ENCODE data around the gene ATP6V1E1.

ATP6V1E1 gene

GRCh38 chr22:17559188-17559587 lies 69.4 kb downstream of the ATP6V1E1 start:
- Histone ChIP-seq H3K4me2 (ENCODE audit: insufficient read depth, low read length) (no peak overlapping the region), H3K4me1 (ENCODE audit: insufficient read depth, low read length) (no peaks in the 10 kb centered on the region)

GRCh38 chr22:17554814-17555213 lies 73.7 kb downstream of the ATP6V1E1 start:
- Histone ChIP-seq H3K79me2 (ENCODE audit: insufficient read depth, low read length) (no peaks in the 10 kb centered on the region), H3K4me1 (ENCODE audit: insufficient read depth, low read length) (no peaks in the 10 kb centered on the region), H3K36me3 (ENCODE audit: insufficient read depth, low read length) (no peaks in the 10 kb centered on the region), H3K9ac (ENCODE audit: low read depth, low read length) (no peak overlapping the region), H2AFZ (ENCODE audit: low read depth, low read length) (no peak overlapping the region), H3K4me3 (ENCODE audit: low read depth in 1 of 2, low read length in 2 of 2) (no peak overlapping the region), H3K9me3 (ENCODE audit: insufficient read depth, low read length, severe bottlenecking) (no peaks in the 10 kb centered on the region), H3K27ac (ENCODE audit: low read length) (no peak overlapping the region), H4K20me1 (ENCODE audit: insufficient read depth, low read length) (no peaks in the 10 kb centered on the region), H3K4me2 (ENCODE audit: insufficient read depth, low read length) (no peak overlapping the region), H3K27me3 (ENCODE audit: insufficient read depth, low read length, poor library complexity) (peaks cover 3% of the 10 kb centered on the region)
- DNase-seq (no peak), ATAC-seq (ENCODE audit: insufficient read depth, low read depth) (no peak)
- TF ChIP-seq EZH2 (IDR thresholded peaks at IDR 0.05; ENCODE audit: borderline replicate concordance, low read depth, low read length, severe bottlenecking) (no peak), CTCF (IDR thresholded peaks at IDR 0.05; ENCODE audit: borderline replicate concordance, extremely low read depth, low read length, poor library complexity, severe bottlenecking) (no peak)

More at GRCh38 chr22:17559188-17559587, 69.4 kb downstream of the ATP6V1E1 start:
- ATAC-seq (ENCODE audit: insufficient read depth, low read depth) (no peak), DNase-seq (no peak)
- Histone ChIP-seq H2AFZ (ENCODE audit: low read depth, low read length) (no peak overlapping the region), H4K20me1 (ENCODE audit: insufficient read depth, low read length) (no peaks in the 10 kb centered on the region), H3K4me3 (ENCODE audit: low read depth in 1 of 2, low read length in 2 of 2) (no peak overlapping the region), H3K27ac (ENCODE audit: low read length) (no peak overlapping the region), H3K36me3 (ENCODE audit: insufficient read depth, low read length) (no peaks in the 10 kb centered on the region), H3K9ac (ENCODE audit: low read depth, low read length) (no peak overlapping the region), H3K27me3 (ENCODE audit: insufficient read depth, low read length, poor library complexity) (no peaks in the 10 kb centered on the region), H3K79me2 (ENCODE audit: insufficient read depth, low read length) (no peaks in the 10 kb centered on the region), H3K9me3 (ENCODE audit: insufficient read depth, low read length, severe bottlenecking) (no peaks in the 10 kb centered on the region)
- TF ChIP-seq EZH2 (IDR thresholded peaks at IDR 0.05; ENCODE audit: borderline replicate concordance, low read depth, low read length, severe bottlenecking) = no peak
- TF ChIP-seq CTCF (IDR thresholded peaks at IDR 0.05; ENCODE audit: borderline replicate concordance, extremely low read depth, low read length, poor library complexity, severe bottlenecking) = no peak

DNA sequence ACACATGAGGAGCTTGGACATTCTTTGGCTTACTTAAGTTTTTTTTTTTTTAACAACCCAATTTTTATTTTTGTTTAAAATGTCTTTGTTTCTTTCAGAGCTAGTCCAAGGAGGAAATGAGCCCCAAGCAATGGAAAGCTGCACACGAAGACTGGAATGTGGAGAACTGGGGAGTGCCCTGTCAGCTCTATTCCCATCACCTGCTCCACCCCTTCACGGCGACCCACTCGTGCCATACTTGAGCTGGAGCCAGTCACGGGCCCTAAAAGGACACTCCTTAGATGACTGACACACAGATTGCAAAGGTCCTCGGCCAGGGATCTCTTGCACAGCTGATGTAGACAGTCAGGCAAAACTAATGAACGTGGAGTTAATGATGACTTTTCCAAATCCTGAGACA lies 75.8 kb downstream of the ATP6V1E1 start:
- Histone ChIP-seq H3K4me2 (ENCODE audit: insufficient read depth, low read length) (no peak overlapping the region), H2AFZ (ENCODE audit: low read depth, low read length) (no peak overlapping the region), H3K27ac (ENCODE audit: low read length) (no peak overlapping the region), H3K9me3 (ENCODE audit: insufficient read depth, low read length, severe bottlenecking) (no peaks in the 10 kb centered on the region), H4K20me1 (ENCODE audit: insufficient read depth, low read length) (no peaks in the 10 kb centered on the region), H3K4me3 (ENCODE audit: low read depth in 1 of 2, low read length in 2 of 2) (no peak overlapping the region), H3K4me1 (ENCODE audit: insufficient read depth, low read length) (no peaks in the 10 kb centered on the region), H3K27me3 (ENCODE audit: insufficient read depth, low read length, poor library complexity) (peaks cover 3% of the 10 kb centered on the region), H3K79me2 (ENCODE audit: insufficient read depth, low read length) (no peaks in the 10 kb centered on the region), H3K36me3 (ENCODE audit: insufficient read depth, low read length) (no peaks in the 10 kb centered on the region), H3K9ac (ENCODE audit: low read depth, low read length) (no peak overlapping the region)
- ATAC-seq (ENCODE audit: insufficient read depth, low read depth) = no peak
- TF ChIP-seq CTCF (IDR thresholded peaks at IDR 0.05; ENCODE audit: borderline replicate concordance, extremely low read depth, low read length, poor library complexity, severe bottlenecking) = no peak
- DNase-seq = no peak

- H3K27ac ChIP-seq (ENCODE audit: low read length) = no peak overlapping the region
- no peaks in the 10 kb centered on the region for H3K9me3 ChIP-seq (ENCODE audit: insufficient read depth, low read length, severe bottlenecking)
- no peaks in the 10 kb centered on the region for H3K79me2 ChIP-seq (ENCODE audit: insufficient read depth, low read length)
- no peaks in the 10 kb centered on the region for H3K4me1 ChIP-seq (ENCODE audit: insufficient read depth, low read length)
- H3K27me3 ChIP-seq (ENCODE audit: insufficient read depth, low read length, poor library complexity) = peaks cover 3% of the 10 kb centered on the region
- H3K9ac ChIP-seq (ENCODE audit: low read depth, low read length) = no peak overlapping the region
- ATAC-seq (ENCODE audit: insufficient read depth, low read depth) = no peak
- H3K4me3 ChIP-seq (ENCODE audit: low read depth in 1 of 2, low read length in 2 of 2) = no peak overlapping the region
- no peaks in the 10 kb centered on the region for H4K20me1 ChIP-seq (ENCODE audit: insufficient read depth, low read length)
- H3K4me2 ChIP-seq (ENCODE audit: insufficient read depth, low read length) = no peak overlapping the region
- no peak overlapping the region for H2AFZ ChIP-seq (ENCODE audit: low read depth, low read length)
- no peaks in the 10 kb centered on the region for H3K36me3 ChIP-seq (ENCODE audit: insufficient read depth, low read length)
- no peak for DNase-seq
- TF ChIP-seq EZH2 (IDR thresholded peaks at IDR 0.05; ENCODE audit: borderline replicate concordance, low read depth, low read length, severe bottlenecking) (no peak), CTCF (IDR thresholded peaks at IDR 0.05; ENCODE audit: borderline replicate concordance, extremely low read depth, low read length, poor library complexity, severe bottlenecking) (no peak)
These were observed 78.9 kb downstream of the ATP6V1E1 start for GRCh38 chr22:17549655-17550054.
